Right lobe of liver (tissue), 6 donors: Measurements from ENCODE around the gene ARVCF. TPM values are rescaled to one million over a fixed set of nuclear protein-coding genes. Genes with fewer than 3 reads are reported as not detected.

Source experiments
- ATAC-seq, 4 donors: fragments of 200-7000 bp; cut with Tn5 transposase; one replicate each; pipeline ENCODE4 v1.9.1; 2020; ENCODE audit warnings: mild to moderate bottlenecking in 4 of 4, moderate library complexity in 4 of 4
- DNase-seq, 3 donors: peaks; one replicate each; pipeline ENCODE4 v3.0.0-alpha.2; 2020
- H3K27ac ChIP-seq, 3 donors: fragments of 200-600 bp; one replicate each; pipeline ENCODE4 v1.8.0; 2022
- H3K27me3 ChIP-seq, 2 donors: fragments of 200-600 bp; one replicate each; pipeline ENCODE4 v1.8.0; 2022
- H3K36me3 ChIP-seq, 4 donors: fragments of 200-600 bp; sonication (generic) in 1 of 4; one replicate each; pipeline versions ENCODE4 v1.5.1 to v1.8.0; 2017 to 2022; ENCODE audit warnings: control low read depth in 1 of 4
- H3K4me1 ChIP-seq, 4 donors: fragments of 200-600 bp; sonication (generic) in 1 of 4; one replicate each; pipeline versions ENCODE4 v1.5.1 to v1.8.0; 2017 to 2022; ENCODE audit warnings: control low read depth in 1 of 4
- H3K4me3 ChIP-seq, 3 donors: fragments of 200-600 bp; one replicate each; pipeline ENCODE4 v1.8.0; 2022
- H3K9me3 ChIP-seq, 4 donors: fragments of 200-600 bp; sonication (generic) in 1 of 4; one replicate each; pipeline versions ENCODE4 v1.5.1 to v1.8.0; 2017 to 2022; ENCODE audit warnings: control low read depth in 1 of 4
- CTCF ChIP-seq, 4 donors: fragments of 200-600 bp in 3 of 4; fragments of 450-650 bp in 1 of 4; IDR thresholded peaks; one replicate each; pipeline versions ENCODE4 v1.5.1 to v1.8.0; 2016 to 2022; ENCODE audit warnings: antibody characterized with exemption in 4 of 4, mild to moderate bottlenecking in 2 of 4
- POLR2A ChIP-seq: fragments of 450-650 bp; IDR thresholded peaks from one replicate; pipeline ENCODE4 v1.6.1; 2017; ENCODE audit warnings: antibody characterized with exemption, mild to moderate bottlenecking
- WGBS: methylation state at CpG from one replicate; pipeline ENCODE4 v1.1.6; 2018; ENCODE audit warnings: low coverage, low lambda C conversion rate; ENCODE audit not compliant: insufficient coverage; ENCODE audit errors: missing lambda C conversion rate; 5-methylcytosine and 5-hydroxymethylcytosine counted together
- intact Hi-C, 2 donors: fragments of 100-400 bp; cut with DNase I; formaldehyde crosslinking; loops; one replicate each; pipeline versions ENCODE4 v1.11.2 to v1.14.1; 2022
- total RNA-seq, 6 experiments: library from RNA; depleted of rRNA in 2 of 6; stranded (reverse); fragments of >200 nt in 2 of 6; fragmentation: NEBNext Ultra II Directional in 3 of 6; extraction: Animal tissue kit (Norgen Biotek cat#: 25700) in 3 of 6; gene quantifications; one replicate each; pipeline versions ENCODE4 v1.1.0 to v1.2.4, GENCODE V29; 2016 to 2023
- donor health status: DM: no; HTN: yes; CAD: no.
- donor health status: DM: no; HTN: no; CAD: no.
- donor health status: DM: no; HTN: no; CAD: no.
- donor health status: DM: no; HTN: yes; CAD: no.
- donor health status: DM: no; HTN: yes; CAD: no.

Gene ARVCF
- total RNA-seq, 6 experiments from 2014 or later: 11.5 to 40.9 (median 20.7) TPM

- no peaks in the 10 kb centered on the region for H3K36me3 ChIP-seq
- H3K4me3 ChIP-seq: no peak overlapping the region
- TF ChIP-seq POLR2A (no peak), CTCF (IDR thresholded peaks at IDR 0.05) (no peak)
- DNase-seq (peak in 2 of 3 donors; percentile 83 to 84), ATAC-seq (peak; percentile 57 to 92 (median 76))
- peaks cover 0 to 30% (median 11%) of the 10 kb centered on the region in 4 donors for H3K4me1 ChIP-seq
- intact Hi-C loops: no loop called here
- peaks cover 0 to 9% (median 0%) of the 10 kb centered on the region in 4 donors for H3K9me3 ChIP-seq
- H3K27ac ChIP-seq: no peak overlapping the region
- 60% methylated on average over 5 of the region's 14 CpGs for WGBS
- no peaks in the 10 kb centered on the region for H3K27me3 ChIP-seq
Measured at GRCh38 chr22:20000246-20001081, 16.2 kb downstream of the ARVCF start.

- DNase-seq (peak in 2 of 3 donors; percentile 63 to 77), ATAC-seq (peak; percentile 35 to 60 (median 48))
- no peaks in the 10 kb centered on the region for H3K36me3 ChIP-seq
- H3K4me1 ChIP-seq: peaks cover 0 to 30% (median 11%) of the 10 kb centered on the region in 4 donors
- no peak overlapping the region for H3K4me3 ChIP-seq
- H3K9me3 ChIP-seq: peaks cover 0 to 9% (median 0%) of the 10 kb centered on the region in 4 donors
- intact Hi-C loops: no loop called here
- 56% methylated on average over 4 of the region's 8 CpGs for WGBS
- no peaks in the 10 kb centered on the region for H3K27me3 ChIP-seq
- TF ChIP-seq CTCF (IDR thresholded peaks at IDR 0.05): no peak
- H3K27ac ChIP-seq: no peak overlapping the region
Measured at GRCh38 chr22:19998991-19999820, 17.4 kb downstream of the ARVCF start.

- H3K4me1 ChIP-seq: peaks cover 0 to 31% (median 11%) of the 10 kb centered on the region in 4 donors
- intact Hi-C loops: no loop called here
- peaks cover 0 to 1% (median 0%) of the 10 kb centered on the region in 4 donors for H3K9me3 ChIP-seq
- TF ChIP-seq POLR2A: no peak
- TF ChIP-seq CTCF (IDR thresholded peaks at IDR 0.05): no peak
- WGBS: 30% methylated on average over 4 of the region's 16 CpGs
- H3K27me3 ChIP-seq: no peaks in the 10 kb centered on the region
- H3K4me3 ChIP-seq: no peak overlapping the region
- no peak overlapping the region for H3K27ac ChIP-seq
- DNase-seq: peak in 1 of 3 donors; percentile 40
- ATAC-seq: peak in 1 of 4 donors; percentile 3
- no peaks in the 10 kb centered on the region for H3K36me3 ChIP-seq
Measured at GRCh38 chr22:19998232-19998951, 18.2 kb downstream of the ARVCF start.

- ATAC-seq: no peak
- H3K27ac ChIP-seq: no peak overlapping the region
- WGBS: no CpG with 5 or more reads among the region's 19 CpGs
- DNase-seq: peak in 1 of 3 donors; percentile 43
- intact Hi-C loops: no loop called here
- H3K9me3 ChIP-seq: no peaks in the 10 kb centered on the region
- TF ChIP-seq POLR2A: no peak
- no peak for TF ChIP-seq CTCF (IDR thresholded peaks at IDR 0.05)
- no peak overlapping the region for H3K4me3 ChIP-seq
- H3K27me3 ChIP-seq: no peaks in the 10 kb centered on the region
- no peaks in the 10 kb centered on the region for H3K36me3 ChIP-seq
- H3K4me1 ChIP-seq: peaks cover 0 to 38% (median 11%) of the 10 kb centered on the region in 4 donors
Measured at GRCh38 chr22:19997561-19998231, 18.9 kb downstream of the ARVCF start.
